Measurements from ENCODE around the gene SPINK5.
"Not testable (repeated sequence)": the region's sequence is repeated elsewhere in the genome, so short reads cannot be mapped to it uniquely, and the experiment has no call there.

SPINK5 gene

GRCh38 chr5:148063861-148064260, at the start of gene SPINK5:
Gene SPINK5, plus strand, starts transcription at chr5:148063980. Its CDS starts 65 bp downstream, at chr5:148064045.
- H2AFZ ChIP-seq (ENCODE audit: low read depth, low read length), result no peak within 1 kb of the TSS
- H3K4me3 ChIP-seq (ENCODE audit: low read length), result no peak within 1 kb of the TSS
- no peaks in the 10 kb centered on the region for H3K36me3 ChIP-seq (ENCODE audit: insufficient read depth, low read length)
- H3K9me3 ChIP-seq (ENCODE audit: low read length), result no peaks in the 10 kb centered on the region
- H3K4me1 ChIP-seq (ENCODE audit: insufficient read depth, low read length), result no peaks in the 10 kb centered on the region
- no peaks in the 10 kb centered on the region for H3K27me3 ChIP-seq (ENCODE audit: insufficient read depth, low read length)

GRCh38 chr5:148014276-148014675, 49.5 kb upstream of the SPINK5 start:
- H3K36me3 ChIP-seq (ENCODE audit: insufficient read depth, low read length), result no peaks in the 10 kb centered on the region
- H3K4me1 ChIP-seq (ENCODE audit: insufficient read depth, low read length), result no peaks in the 10 kb centered on the region
- no peaks in the 10 kb centered on the region for H3K9me3 ChIP-seq (ENCODE audit: low read length)
- H2AFZ ChIP-seq (ENCODE audit: low read depth, low read length), result no peak overlapping the region
- no peak overlapping the region for H3K4me3 ChIP-seq (ENCODE audit: low read length)
- H3K27me3 ChIP-seq (ENCODE audit: insufficient read depth, low read length), result no peaks in the 10 kb centered on the region

- Histone ChIP-seq H3K4me1 (ENCODE audit: insufficient read depth, low read length) (no peaks in the 10 kb centered on the region), H3K36me3 (ENCODE audit: insufficient read depth, low read length) (no peaks in the 10 kb centered on the region), H3K9me3 (ENCODE audit: low read length) (no peaks in the 10 kb centered on the region), H2AFZ (ENCODE audit: low read depth, low read length) (no peak overlapping the region), H3K4me3 (ENCODE audit: low read length) (no peak overlapping the region), H3K27me3 (ENCODE audit: insufficient read depth, low read length) (no peaks in the 10 kb centered on the region)
Measured at GRCh38 chr5:148020257-148020988, 43.4 kb upstream of the SPINK5 start.

- Histone ChIP-seq H3K36me3 (ENCODE audit: insufficient read depth, low read length) (no peaks in the 10 kb centered on the region), H3K27me3 (ENCODE audit: insufficient read depth, low read length) (no peaks in the 10 kb centered on the region), H3K4me3 (ENCODE audit: low read length) (no peak overlapping the region), H3K9me3 (ENCODE audit: low read length) (no peaks in the 10 kb centered on the region), H3K4me1 (ENCODE audit: insufficient read depth, low read length) (peaks cover 3% of the 10 kb centered on the region), H2AFZ (ENCODE audit: low read depth, low read length) (no peak overlapping the region)
Measured at GRCh38 chr5:148027505-148027904, 36.3 kb upstream of the SPINK5 start.

- no peak overlapping the region for H3K4me3 ChIP-seq (ENCODE audit: low read length)
- no peaks in the 10 kb centered on the region for H3K27me3 ChIP-seq (ENCODE audit: insufficient read depth, low read length)
Measured at GRCh38 chr5:148029131-148029530, 34.6 kb upstream of the SPINK5 start.

GRCh38 chr5:148033134-148033533, 30.6 kb upstream of the SPINK5 start:
- peaks cover 24% of the 10 kb centered on the region for H3K4me1 ChIP-seq (ENCODE audit: insufficient read depth, low read length)
- H2AFZ ChIP-seq (ENCODE audit: low read depth, low read length), result no peak overlapping the region
- no peaks in the 10 kb centered on the region for H3K27me3 ChIP-seq (ENCODE audit: insufficient read depth, low read length)
- H3K9me3 ChIP-seq (ENCODE audit: low read length), result no peaks in the 10 kb centered on the region
- no peaks in the 10 kb centered on the region for H3K36me3 ChIP-seq (ENCODE audit: insufficient read depth, low read length)
- H3K4me3 ChIP-seq (ENCODE audit: low read length), result no peak overlapping the region

More at GRCh38 chr5:148029131-148029530, 34.6 kb upstream of the SPINK5 start:
- H3K4me1 ChIP-seq (ENCODE audit: insufficient read depth, low read length), result peaks cover 17% of the 10 kb centered on the region
- no peaks in the 10 kb centered on the region for H3K9me3 ChIP-seq (ENCODE audit: low read length)
- H2AFZ ChIP-seq (ENCODE audit: low read depth, low read length), result no peak overlapping the region
- H3K36me3 ChIP-seq (ENCODE audit: insufficient read depth, low read length), result no peaks in the 10 kb centered on the region

GRCh38 chr5:148035676-148036075, 28.1 kb upstream of the SPINK5 start:
- Histone ChIP-seq H3K4me3 (ENCODE audit: low read length) (no peak overlapping the region), H3K9me3 (ENCODE audit: low read length) (no peaks in the 10 kb centered on the region), H3K27me3 (ENCODE audit: insufficient read depth, low read length) (no peaks in the 10 kb centered on the region), H3K36me3 (ENCODE audit: insufficient read depth, low read length) (no peaks in the 10 kb centered on the region), H3K4me1 (ENCODE audit: insufficient read depth, low read length) (peaks cover 24% of the 10 kb centered on the region), H2AFZ (ENCODE audit: low read depth, low read length) (no peak overlapping the region)

- H2AFZ ChIP-seq (ENCODE audit: low read depth, low read length), result no peak overlapping the region
- H3K27me3 ChIP-seq (ENCODE audit: insufficient read depth, low read length), result no peaks in the 10 kb centered on the region
- no peaks in the 10 kb centered on the region for H3K9me3 ChIP-seq (ENCODE audit: low read length)
- H3K36me3 ChIP-seq (ENCODE audit: insufficient read depth, low read length), result no peaks in the 10 kb centered on the region
- H3K4me3 ChIP-seq (ENCODE audit: low read length), result no peak overlapping the region
- H3K4me1 ChIP-seq (ENCODE audit: insufficient read depth, low read length), result no peaks in the 10 kb centered on the region
Measured at GRCh38 chr5:148042881-148043280, 20.9 kb upstream of the SPINK5 start.

- Histone ChIP-seq H3K36me3 (ENCODE audit: insufficient read depth, low read length) (no peaks in the 10 kb centered on the region), H3K4me1 (ENCODE audit: insufficient read depth, low read length) (no peaks in the 10 kb centered on the region), H3K9me3 (ENCODE audit: low read length) (no peaks in the 10 kb centered on the region), H3K27me3 (ENCODE audit: insufficient read depth, low read length) (no peaks in the 10 kb centered on the region), H2AFZ (ENCODE audit: low read depth, low read length) (no peak overlapping the region), H3K4me3 (ENCODE audit: low read length) (no peak overlapping the region)
Measured at GRCh38 chr5:148043705-148044104, 20.1 kb upstream of the SPINK5 start.

- H3K36me3 ChIP-seq (ENCODE audit: insufficient read depth, low read length); H3K9me3 ChIP-seq (ENCODE audit: low read length); H3K4me1 ChIP-seq (ENCODE audit: insufficient read depth, low read length); H3K4me3 ChIP-seq (ENCODE audit: low read length); H2AFZ ChIP-seq (ENCODE audit: low read depth, low read length); H3K27me3 ChIP-seq (ENCODE audit: insufficient read depth, low read length): not testable (repeated sequence)
Measured at GRCh38 chr5:148055160-148055559, 8.6 kb upstream of the SPINK5 start.

GRCh38 chr5:148060309-148060708, 3.5 kb upstream of the SPINK5 start:
- Histone ChIP-seq H3K4me1 (ENCODE audit: insufficient read depth, low read length) (no peaks in the 10 kb centered on the region), H3K36me3 (ENCODE audit: insufficient read depth, low read length) (no peaks in the 10 kb centered on the region), H3K9me3 (ENCODE audit: low read length) (peaks cover 8% of the 10 kb centered on the region), H3K4me3 (ENCODE audit: low read length) (no peak overlapping the region), H2AFZ (ENCODE audit: low read depth, low read length) (no peak overlapping the region), H3K27me3 (ENCODE audit: insufficient read depth, low read length) (no peaks in the 10 kb centered on the region)

- H3K36me3 ChIP-seq (ENCODE audit: insufficient read depth, low read length), result no peaks in the 10 kb centered on the region
- H3K4me1 ChIP-seq (ENCODE audit: insufficient read depth, low read length), result no peaks in the 10 kb centered on the region
Measured at GRCh38 chr5:148060881-148061280, 2.9 kb upstream of the SPINK5 start.

GRCh38 chr5:148070621-148071020, 6.8 kb downstream of the SPINK5 start:
- Histone ChIP-seq H3K36me3 (ENCODE audit: insufficient read depth, low read length) (no peaks in the 10 kb centered on the region), H3K27me3 (ENCODE audit: insufficient read depth, low read length) (no peaks in the 10 kb centered on the region)

More at GRCh38 chr5:148060881-148061280, 2.9 kb upstream of the SPINK5 start:
- Histone ChIP-seq H3K4me3 (ENCODE audit: low read length) (no peak overlapping the region), H3K9me3 (ENCODE audit: low read length) (peaks cover 6% of the 10 kb centered on the region), H2AFZ (ENCODE audit: low read depth, low read length) (no peak overlapping the region), H3K27me3 (ENCODE audit: insufficient read depth, low read length) (no peaks in the 10 kb centered on the region)

GRCh38 chr5:148072207-148072606, 8.4 kb downstream of the SPINK5 start:
- H3K9me3 ChIP-seq (ENCODE audit: low read length), result no peaks in the 10 kb centered on the region
- H3K4me3 ChIP-seq (ENCODE audit: low read length), result no peak overlapping the region
- H3K4me1 ChIP-seq (ENCODE audit: insufficient read depth, low read length), result no peaks in the 10 kb centered on the region
- no peaks in the 10 kb centered on the region for H3K27me3 ChIP-seq (ENCODE audit: insufficient read depth, low read length)
- no peak overlapping the region for H2AFZ ChIP-seq (ENCODE audit: low read depth, low read length)
- no peaks in the 10 kb centered on the region for H3K36me3 ChIP-seq (ENCODE audit: insufficient read depth, low read length)

More at GRCh38 chr5:148070621-148071020, 6.8 kb downstream of the SPINK5 start:
- no peaks in the 10 kb centered on the region for H3K9me3 ChIP-seq (ENCODE audit: low read length)
- no peaks in the 10 kb centered on the region for H3K4me1 ChIP-seq (ENCODE audit: insufficient read depth, low read length)
- H3K4me3 ChIP-seq (ENCODE audit: low read length), result no peak overlapping the region
- no peak overlapping the region for H2AFZ ChIP-seq (ENCODE audit: low read depth, low read length)

Measured in neuron (in vitro differentiated cells).